ENCODE data around the gene LRWD1.
"Not testable (repeated sequence)": the region's sequence is repeated elsewhere in the genome, so short reads cannot be mapped to it uniquely, and the experiment has no call there.

DNA sequence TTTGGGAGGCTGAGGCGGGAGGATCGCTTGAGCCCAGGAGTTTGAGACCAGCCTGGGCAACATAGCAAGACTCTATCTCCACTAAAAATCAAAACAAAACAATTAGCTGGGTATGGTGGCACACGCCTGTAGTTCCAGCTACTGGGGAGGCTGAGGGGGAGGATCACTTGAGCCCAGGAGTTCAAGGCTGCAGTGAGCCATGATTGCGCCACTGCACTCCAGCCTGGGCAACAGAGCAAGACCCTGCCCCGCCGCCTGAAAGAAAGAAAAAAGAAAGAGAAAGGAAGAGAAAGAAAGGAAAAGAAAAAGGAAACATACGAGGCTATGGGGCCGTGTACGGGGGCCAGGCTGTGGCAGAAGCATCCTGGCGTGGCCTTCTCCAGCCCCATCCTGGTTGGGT, 9.9 kb upstream of the LRWD1 start:
- TF ChIP-seq, protein P1, sequence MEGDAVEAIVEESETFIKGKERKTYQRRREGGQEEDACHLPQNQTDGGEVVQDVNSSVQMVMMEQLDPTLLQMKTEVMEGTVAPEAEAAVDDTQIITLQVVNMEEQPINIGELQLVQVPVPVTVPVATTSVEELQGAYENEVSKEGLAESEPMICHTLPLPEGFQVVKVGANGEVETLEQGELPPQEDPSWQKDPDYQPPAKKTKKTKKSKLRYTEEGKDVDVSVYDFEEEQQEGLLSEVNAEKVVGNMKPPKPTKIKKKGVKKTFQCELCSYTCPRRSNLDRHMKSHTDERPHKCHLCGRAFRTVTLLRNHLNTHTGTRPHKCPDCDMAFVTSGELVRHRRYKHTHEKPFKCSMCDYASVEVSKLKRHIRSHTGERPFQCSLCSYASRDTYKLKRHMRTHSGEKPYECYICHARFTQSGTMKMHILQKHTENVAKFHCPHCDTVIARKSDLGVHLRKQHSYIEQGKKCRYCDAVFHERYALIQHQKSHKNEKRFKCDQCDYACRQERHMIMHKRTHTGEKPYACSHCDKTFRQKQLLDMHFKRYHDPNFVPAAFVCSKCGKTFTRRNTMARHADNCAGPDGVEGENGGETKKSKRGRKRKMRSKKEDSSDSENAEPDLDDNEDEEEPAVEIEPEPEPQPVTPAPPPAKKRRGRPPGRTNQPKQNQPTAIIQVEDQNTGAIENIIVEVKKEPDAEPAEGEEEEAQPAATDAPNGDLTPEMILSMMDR (IDR thresholded peaks at IDR 0.05) = not testable (repeated sequence)
- not testable (repeated sequence) for TF ChIP-seq POLR2AphosphoS5 (IDR thresholded peaks at IDR 0.05)

Data from sigmoid colon (tissue), 4 donors.